IPS-18c (cell line): ENCODE results near the gene LOC128125822.
A peak's percentile ranks its signal among the peaks of the same experiment; 100 is the strongest.

Source experiments
- H3K4me3 ChIP-seq: 2 replicates; pipeline ENCODE4 v1.7.0; 2013; ENCODE audit warnings: low read depth, mild to moderate bottlenecking, low read length, moderate library complexity; ENCODE audit not compliant: insufficient read depth
- H3K9me3 ChIP-seq: one replicate; pipeline ENCODE4 v1.6.1; 2013; ENCODE audit warnings: mild to moderate bottlenecking, low read length, moderate library complexity; ENCODE audit not compliant: control insufficient read depth, insufficient read depth

The LOC128125822 gene

GRCh38 chr6:63546697-63547096, 25.6 kb upstream of the LOC128125822 start:
- Histone ChIP-seq H3K9me3 (no peaks in the 10 kb centered on the region), H3K4me3 (no peak overlapping the region)

GRCh38 chr6:63549076-63549475, 23.2 kb upstream of the LOC128125822 start:
- Histone ChIP-seq H3K9me3 (no peaks in the 10 kb centered on the region), H3K4me3 (no peak overlapping the region)

GRCh38 chr6:63553208-63553607, 19.1 kb upstream of the LOC128125822 start:
- no peaks in the 10 kb centered on the region for H3K9me3 ChIP-seq
- H3K4me3 ChIP-seq: no peak overlapping the region

GRCh38 chr6:63553900-63554299, 18.4 kb upstream of the LOC128125822 start:
- Histone ChIP-seq H3K4me3 (no peak overlapping the region), H3K9me3 (no peaks in the 10 kb centered on the region)

- no peak overlapping the region for H3K4me3 ChIP-seq
- H3K9me3 ChIP-seq: no peaks in the 10 kb centered on the region
Measured at GRCh38 chr6:63554782-63555181, 17.5 kb upstream of the LOC128125822 start.

- Histone ChIP-seq H3K9me3 (no peaks in the 10 kb centered on the region), H3K4me3 (no peak overlapping the region)
Measured at GRCh38 chr6:63556369-63556768, 15.9 kb upstream of the LOC128125822 start.

- Histone ChIP-seq H3K9me3 (no peaks in the 10 kb centered on the region), H3K4me3 (no peak overlapping the region)
Measured at GRCh38 chr6:63558278-63558677, 14.0 kb upstream of the LOC128125822 start.

- no peaks in the 10 kb centered on the region for H3K9me3 ChIP-seq
- H3K4me3 ChIP-seq: no peak overlapping the region
Measured at GRCh38 chr6:63560801-63561287, 11.4 kb upstream of the LOC128125822 start.

GRCh38 chr6:63561288-63561687, 11.0 kb upstream of the LOC128125822 start:
- no peak overlapping the region for H3K4me3 ChIP-seq
- H3K9me3 ChIP-seq: no peaks in the 10 kb centered on the region

GRCh38 chr6:63563235-63563634, 9.0 kb upstream of the LOC128125822 start:
- Histone ChIP-seq H3K4me3 (no peak overlapping the region), H3K9me3 (no peaks in the 10 kb centered on the region)

- H3K4me3 ChIP-seq: no peak overlapping the region
- H3K9me3 ChIP-seq: no peaks in the 10 kb centered on the region
Measured at GRCh38 chr6:63565058-63565726, 7.1 kb upstream of the LOC128125822 start.

- Histone ChIP-seq H3K9me3 (no peaks in the 10 kb centered on the region), H3K4me3 (no peak overlapping the region)
Measured at GRCh38 chr6:63565727-63566596, 6.3 kb upstream of the LOC128125822 start.

- Histone ChIP-seq H3K9me3 (no peaks in the 10 kb centered on the region), H3K4me3 (no peak overlapping the region)
Measured at GRCh38 chr6:63567966-63568365, 4.3 kb upstream of the LOC128125822 start.

- H3K4me3 ChIP-seq: peak overlapping the region; percentile 65
- H3K9me3 ChIP-seq: no peaks in the 10 kb centered on the region
Measured at GRCh38 chr6:63571361-63572043, 778 bp upstream of the LOC128125822 start.

- H3K9me3 ChIP-seq: no peaks in the 10 kb centered on the region
- peak overlapping the region; percentile 94 for H3K4me3 ChIP-seq
Measured at GRCh38 chr6:63572747-63573075, 431 bp downstream of the LOC128125822 start.

GRCh38 chr6:63573076-63573898, 1.0 kb downstream of the LOC128125822 start:
- peak overlapping the region; percentile 94 for H3K4me3 ChIP-seq
- H3K9me3 ChIP-seq: no peaks in the 10 kb centered on the region

- no peaks in the 10 kb centered on the region for H3K9me3 ChIP-seq
- peak overlapping the region; percentile 94 for H3K4me3 ChIP-seq
Measured at GRCh38 chr6:63573899-63574553, 1.7 kb downstream of the LOC128125822 start.
